Astrocyte (in vitro differentiated cells and primary cell): ENCODE measurements around the gene LASP1NB.

ENCODE experiments used
- DNase-seq: peaks from one replicate; pipeline ENCODE4 v3.0.0-alpha.2; 2010; ENCODE audit warnings: low read depth
- FAIRE-seq: peaks from 2 replicates; lab custom pipeline; 2011; peaks lifted over from hg19 to GRCh38; lab: Jason Lieb, UNC
- H2AFZ ChIP-seq: 2 replicates; pipeline ENCODE4 v1.6.0; 2012; ENCODE audit warnings: low read depth, low read length, inconsistent platforms
- H3K27ac ChIP-seq: 2 replicates; pipeline ENCODE4 v1.5.1; 2011; ENCODE audit warnings: low read depth, low read length, inconsistent platforms
- H3K27me3 ChIP-seq: 2 replicates; pipeline ENCODE4 v1.6.0; 2011; ENCODE audit warnings: low read length, inconsistent platforms; ENCODE audit not compliant: insufficient read depth
- H3K36me3 ChIP-seq: 2 replicates; pipeline ENCODE4 v1.5.1; 2011; ENCODE audit warnings: low read length, inconsistent platforms; ENCODE audit not compliant: insufficient read depth
- H3K4me1 ChIP-seq: 2 replicates; pipeline ENCODE4 v1.5.1; 2011; ENCODE audit warnings: low read length, inconsistent platforms; ENCODE audit not compliant: insufficient read depth
- H3K4me2 ChIP-seq: 2 replicates; pipeline ENCODE4 v1.6.0; 2012; ENCODE audit warnings: low read length, inconsistent platforms
- H3K4me3 ChIP-seq: 2 replicates; pipeline ENCODE4 v1.5.1; 2011; ENCODE audit warnings: low read depth, mild to moderate bottlenecking, low read length, inconsistent platforms; ENCODE audit not compliant: insufficient read depth
- H3K79me2 ChIP-seq: 2 replicates; pipeline ENCODE4 v1.6.0; 2012; ENCODE audit warnings: mild to moderate bottlenecking, low read length, inconsistent platforms; ENCODE audit not compliant: insufficient read depth
- H3K9ac ChIP-seq: 2 replicates; pipeline ENCODE4 v1.6.0; 2012; ENCODE audit warnings: mild to moderate bottlenecking, low read length, inconsistent platforms
- H3K9me3 ChIP-seq: 2 replicates; pipeline ENCODE4 v1.5.1; 2012; ENCODE audit warnings: low read depth, mild to moderate bottlenecking, low read length, inconsistent platforms; ENCODE audit not compliant: insufficient read depth
- H4K20me1 ChIP-seq: 2 replicates; pipeline ENCODE4 v1.6.0; 2012; ENCODE audit warnings: low read length, inconsistent platforms; ENCODE audit not compliant: insufficient read depth
- H3K27ac Mint-ChIP-seq: one replicate; pipeline ENCODE4 v1.8.0; 2021; ENCODE audit warnings: mild to moderate bottlenecking, mixed read lengths; ENCODE audit not compliant: unreplicated experiment
- H3K27me3 Mint-ChIP-seq: one replicate; pipeline ENCODE4 v1.8.0; 2021; ENCODE audit warnings: low read depth, mixed read lengths; ENCODE audit not compliant: unreplicated experiment
- H3K36me3 Mint-ChIP-seq: one replicate; pipeline ENCODE4 v1.8.0; 2021; ENCODE audit warnings: low read depth, mixed read lengths; ENCODE audit not compliant: unreplicated experiment
- H3K4me1 Mint-ChIP-seq: one replicate; pipeline ENCODE4 v1.8.0; 2021; ENCODE audit warnings: low read depth, mixed read lengths; ENCODE audit not compliant: unreplicated experiment
- H3K4me3 Mint-ChIP-seq: one replicate; pipeline ENCODE4 v1.8.0; 2021; ENCODE audit warnings: mild to moderate bottlenecking, moderate library complexity, mixed read lengths; ENCODE audit not compliant: unreplicated experiment
- H3K9me3 Mint-ChIP-seq: one replicate; pipeline ENCODE4 v1.8.0; 2021; ENCODE audit warnings: mild to moderate bottlenecking, mixed read lengths; ENCODE audit not compliant: unreplicated experiment
- EZH2 ChIP-seq: IDR thresholded peaks from 2 replicates; pipeline ENCODE4 v1.6.1; 2012; ENCODE audit warnings: mild to moderate bottlenecking, low read length, inconsistent platforms; ENCODE audit not compliant: insufficient read depth
- TF ChIP-seq, protein P1 (sequence below): IDR thresholded peaks from 2 replicates; pipeline ENCODE4 v1.5.1; 2011; ENCODE audit warnings: low read depth, mild to moderate bottlenecking, inconsistent platforms, low read length, moderate library complexity; ENCODE audit not compliant: insufficient read depth

Gene LASP1NB

DNA sequence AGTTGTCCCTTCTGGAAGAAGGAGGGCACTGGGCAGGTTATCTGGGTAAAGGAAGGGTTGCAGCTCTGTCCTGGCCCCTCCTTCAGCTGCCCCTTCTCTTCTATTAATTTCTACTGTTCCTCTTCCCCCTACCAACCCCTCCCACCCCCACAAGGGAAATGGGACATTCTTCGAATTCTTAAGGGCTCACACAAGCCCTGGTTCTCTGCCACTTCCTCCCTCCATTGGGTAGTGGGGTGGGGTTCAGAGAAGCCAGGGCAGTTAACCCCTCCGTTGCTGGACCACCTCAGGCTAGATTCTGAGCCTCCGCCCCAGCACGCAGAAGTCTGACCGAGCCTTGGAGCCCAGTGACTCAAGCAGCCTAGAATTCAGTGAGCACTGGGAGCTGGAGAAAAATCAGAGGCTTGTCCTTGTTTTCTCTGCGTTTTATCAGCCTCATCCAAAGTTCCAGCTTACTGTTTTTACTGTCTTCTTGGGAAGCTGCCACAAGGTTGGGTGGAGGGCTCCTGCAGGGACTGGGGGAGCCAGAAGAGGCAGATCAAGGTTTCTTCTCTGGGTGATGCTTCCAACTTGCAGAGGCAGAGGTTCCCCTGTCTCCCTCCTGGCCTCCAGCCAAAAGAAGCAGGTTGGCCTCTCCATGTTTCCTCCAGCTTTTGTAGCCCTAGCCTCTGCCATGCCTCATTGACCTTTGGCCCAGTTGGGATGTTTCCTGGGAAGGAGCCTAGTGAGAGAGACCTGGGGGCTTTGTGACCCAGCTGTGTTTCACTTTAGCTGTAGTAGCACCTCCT lies 45.3 kb upstream of the LASP1NB start:
- H3K36me3 Mint-ChIP-seq, result peaks cover 17% of the 10 kb centered on the region
- Histone ChIP-seq H3K36me3 (peaks cover 28% of the 10 kb centered on the region), H3K9me3 (no peaks in the 10 kb centered on the region), H3K4me1 (peaks cover 74% of the 10 kb centered on the region), H2AFZ (no peak overlapping the region), H3K4me3 (peak overlapping the region; percentile 19), H3K79me2 (peaks cover 85% of the 10 kb centered on the region), H3K27ac (peak overlapping the region; percentile 55), H3K27me3 (no peaks in the 10 kb centered on the region), H4K20me1 (peaks cover 95% of the 10 kb centered on the region), H3K9ac (peak overlapping the region; percentile 53), H3K4me2 (peak overlapping the region; percentile 78)
- H3K9me3 Mint-ChIP-seq, result no peaks in the 10 kb centered on the region
- peak overlapping the region; percentile 87 for H3K27ac Mint-ChIP-seq
- FAIRE-seq (no peak), DNase-seq (peak; percentile 77)
- TF ChIP-seq, protein P1, sequence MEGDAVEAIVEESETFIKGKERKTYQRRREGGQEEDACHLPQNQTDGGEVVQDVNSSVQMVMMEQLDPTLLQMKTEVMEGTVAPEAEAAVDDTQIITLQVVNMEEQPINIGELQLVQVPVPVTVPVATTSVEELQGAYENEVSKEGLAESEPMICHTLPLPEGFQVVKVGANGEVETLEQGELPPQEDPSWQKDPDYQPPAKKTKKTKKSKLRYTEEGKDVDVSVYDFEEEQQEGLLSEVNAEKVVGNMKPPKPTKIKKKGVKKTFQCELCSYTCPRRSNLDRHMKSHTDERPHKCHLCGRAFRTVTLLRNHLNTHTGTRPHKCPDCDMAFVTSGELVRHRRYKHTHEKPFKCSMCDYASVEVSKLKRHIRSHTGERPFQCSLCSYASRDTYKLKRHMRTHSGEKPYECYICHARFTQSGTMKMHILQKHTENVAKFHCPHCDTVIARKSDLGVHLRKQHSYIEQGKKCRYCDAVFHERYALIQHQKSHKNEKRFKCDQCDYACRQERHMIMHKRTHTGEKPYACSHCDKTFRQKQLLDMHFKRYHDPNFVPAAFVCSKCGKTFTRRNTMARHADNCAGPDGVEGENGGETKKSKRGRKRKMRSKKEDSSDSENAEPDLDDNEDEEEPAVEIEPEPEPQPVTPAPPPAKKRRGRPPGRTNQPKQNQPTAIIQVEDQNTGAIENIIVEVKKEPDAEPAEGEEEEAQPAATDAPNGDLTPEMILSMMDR, result no peak
- no peak for TF ChIP-seq EZH2
- no peaks in the 10 kb centered on the region for H3K27me3 Mint-ChIP-seq
- H3K4me3 Mint-ChIP-seq, result peak overlapping the region; percentile 74
- H3K4me1 Mint-ChIP-seq, result peaks cover 72% of the 10 kb centered on the region

DNA sequence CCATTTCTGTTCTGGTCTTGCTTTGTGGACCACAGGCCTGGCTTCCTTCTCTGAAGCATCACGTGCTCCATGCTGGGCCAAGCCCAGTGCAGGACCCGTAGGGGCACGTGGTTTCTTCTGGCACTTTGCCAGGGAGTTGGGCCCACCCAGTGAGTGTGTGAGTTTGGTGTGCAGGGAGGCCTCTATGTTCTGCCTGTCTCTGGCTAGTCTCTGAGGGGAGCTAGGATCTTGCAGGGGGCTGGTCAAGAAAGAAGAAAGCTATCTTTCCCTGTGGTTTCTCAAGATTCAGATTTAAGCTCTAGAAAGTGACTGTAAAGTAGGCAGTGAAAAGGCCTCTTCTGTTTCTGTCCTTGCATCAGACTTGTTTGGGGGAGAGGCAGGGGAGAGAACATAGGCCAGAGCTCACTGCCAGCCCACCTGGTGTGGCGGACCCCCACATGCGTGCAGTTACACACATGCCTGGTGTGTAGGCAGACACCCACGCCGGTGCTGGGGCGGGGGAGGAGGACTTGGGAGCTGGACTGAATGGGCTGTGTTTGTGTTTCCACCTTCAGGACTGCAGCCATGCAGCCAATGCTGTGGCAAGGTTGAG lies 43.7 kb upstream of the LASP1NB start:
- no peak overlapping the region for H3K9ac ChIP-seq

DNA sequence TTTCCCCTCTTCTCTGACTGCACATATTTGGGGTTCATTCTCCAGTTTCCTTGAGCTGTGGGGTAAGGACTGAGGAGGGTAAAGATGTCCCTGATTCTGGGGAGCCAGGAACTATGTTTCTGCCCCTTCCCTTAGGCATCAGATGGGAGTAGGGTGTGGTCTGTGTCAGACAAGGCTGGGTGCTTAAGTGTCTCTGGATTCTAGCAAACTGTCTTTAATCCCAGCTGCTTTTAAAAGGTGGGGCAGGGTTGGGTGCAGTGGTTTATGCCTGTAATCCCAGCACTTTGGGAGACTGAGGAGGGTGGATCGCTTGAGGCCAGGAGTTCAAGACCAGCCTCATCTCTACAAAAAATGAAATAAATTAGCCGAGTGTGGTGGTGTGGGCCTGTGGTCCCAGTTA lies 42.5 kb upstream of the LASP1NB start:
- peaks cover 70% of the 10 kb centered on the region for H3K4me1 ChIP-seq
- H3K27me3 Mint-ChIP-seq, result no peaks in the 10 kb centered on the region
- no peak for TF ChIP-seq EZH2
- TF ChIP-seq, protein P1, result no peak
- no peaks in the 10 kb centered on the region for H3K9me3 ChIP-seq
- peaks cover 87% of the 10 kb centered on the region for H3K79me2 ChIP-seq
- H3K4me1 Mint-ChIP-seq, result peaks cover 86% of the 10 kb centered on the region
- no peak overlapping the region for H3K9ac ChIP-seq
- H2AFZ ChIP-seq, result no peak overlapping the region
- H3K9me3 Mint-ChIP-seq, result no peaks in the 10 kb centered on the region
- no peak for FAIRE-seq
- peaks cover 22% of the 10 kb centered on the region for H3K36me3 Mint-ChIP-seq
- peaks cover 37% of the 10 kb centered on the region for H3K36me3 ChIP-seq
- no peak for DNase-seq
- no peak overlapping the region for H3K4me3 ChIP-seq
- peak overlapping the region; percentile 60 for H3K4me3 Mint-ChIP-seq
- H3K27ac Mint-ChIP-seq, result peak overlapping the region; percentile 75
- peaks cover 98% of the 10 kb centered on the region for H4K20me1 ChIP-seq
- H3K4me2 ChIP-seq, result peak overlapping the region; percentile 60
- no peak overlapping the region for H3K27ac ChIP-seq
- no peaks in the 10 kb centered on the region for H3K27me3 ChIP-seq

More for the DNA sequence above, 43.7 kb upstream of the LASP1NB start:
- peaks cover 81% of the 10 kb centered on the region for H3K4me1 Mint-ChIP-seq
- H3K27me3 Mint-ChIP-seq, result no peaks in the 10 kb centered on the region
- no peak for TF ChIP-seq EZH2
- Histone ChIP-seq H4K20me1 (peaks cover 98% of the 10 kb centered on the region), H3K27me3 (no peaks in the 10 kb centered on the region), H3K9me3 (no peaks in the 10 kb centered on the region), H2AFZ (no peak overlapping the region), H3K4me3 (no peak overlapping the region), H3K79me2 (peaks cover 87% of the 10 kb centered on the region), H3K36me3 (peaks cover 31% of the 10 kb centered on the region), H3K4me1 (peaks cover 80% of the 10 kb centered on the region), H3K27ac (no peak overlapping the region), H3K4me2 (peak overlapping the region; percentile 78)
- no peaks in the 10 kb centered on the region for H3K9me3 Mint-ChIP-seq
- FAIRE-seq (no peak), DNase-seq (peak; percentile 37)
- H3K27ac Mint-ChIP-seq, result peak overlapping the region; percentile 90
- peaks cover 23% of the 10 kb centered on the region for H3K36me3 Mint-ChIP-seq
- H3K4me3 Mint-ChIP-seq, result peak overlapping the region; percentile 72
